Hindlimb muscle (tissue), 1 donor: ENCODE measurements around the gene MTHFD2L. TPM values are rescaled to one million over a fixed set of nuclear protein-coding genes. Genes with fewer than 3 reads are reported as not detected.
"Not testable (repeated sequence)": the region's sequence is repeated elsewhere in the genome, so short reads cannot be mapped to it uniquely, and the experiment has no call there.

Experiments used
- DNase-seq: peaks from one replicate; pipeline ENCODE4 v3.0.0-alpha.2; 2013
- polyA plus RNA-seq: library from polyadenylated mRNA; unstranded; fragments of 120-200 nt; gene quantifications from one replicate; pipeline ENCODE4 v1.2.1, GENCODE V29; 2013; ENCODE audit not compliant: insufficient read length

MTHFD2L gene
- 13.6 TPM for polyA plus RNA-seq

DNA sequence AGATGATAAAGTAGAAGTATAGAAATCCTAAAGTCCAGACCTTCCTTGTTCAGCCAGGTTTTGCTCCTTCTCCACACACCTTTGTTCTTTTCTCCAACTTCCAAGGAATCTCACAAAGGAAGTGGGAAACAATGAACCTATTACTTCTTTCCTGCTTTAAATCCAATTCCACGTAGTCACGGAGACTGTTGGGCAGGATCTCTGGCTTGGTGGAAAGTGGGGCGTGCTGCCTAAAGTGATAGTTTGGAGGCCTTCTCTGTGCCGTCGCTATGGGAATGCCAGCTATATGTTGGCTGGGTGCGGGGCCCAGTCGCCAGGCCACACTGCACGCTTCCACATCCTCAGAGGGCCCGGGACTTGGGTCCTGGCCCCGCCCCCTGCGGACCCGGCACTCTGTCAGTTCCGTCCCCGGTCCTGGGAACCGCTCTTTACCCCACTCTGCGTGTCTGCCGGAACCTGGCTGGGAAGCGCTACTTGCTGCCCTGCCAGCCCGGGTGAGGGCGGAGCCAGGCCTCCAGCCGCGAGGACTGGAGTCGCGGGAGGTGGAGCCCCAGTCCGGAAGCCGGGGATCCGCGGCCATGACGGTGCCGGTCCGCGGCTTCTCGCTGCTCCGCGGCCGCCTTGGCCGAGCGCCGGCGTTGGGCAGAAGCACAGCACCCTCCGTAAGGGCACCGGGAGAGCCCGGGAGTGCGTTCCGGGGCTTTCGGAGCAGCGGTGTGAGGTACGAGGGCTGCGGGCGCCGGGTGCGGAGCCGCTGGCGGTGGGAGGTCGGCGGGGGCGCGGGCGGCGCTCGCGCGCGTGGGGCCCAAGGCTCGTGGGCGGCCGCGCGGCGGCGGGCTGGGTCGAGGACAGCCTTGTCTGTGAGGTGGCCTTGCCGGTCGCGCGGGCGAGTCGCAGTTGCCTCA lies at the start of gene MTHFD2L:
TSS of gene MTHFD2L (plus strand) at position 558 of the 905 bp plus-strand sequence. CDS start at position 579, 21 bp downstream.
- DNase-seq, result peak; percentile 90

DNA sequence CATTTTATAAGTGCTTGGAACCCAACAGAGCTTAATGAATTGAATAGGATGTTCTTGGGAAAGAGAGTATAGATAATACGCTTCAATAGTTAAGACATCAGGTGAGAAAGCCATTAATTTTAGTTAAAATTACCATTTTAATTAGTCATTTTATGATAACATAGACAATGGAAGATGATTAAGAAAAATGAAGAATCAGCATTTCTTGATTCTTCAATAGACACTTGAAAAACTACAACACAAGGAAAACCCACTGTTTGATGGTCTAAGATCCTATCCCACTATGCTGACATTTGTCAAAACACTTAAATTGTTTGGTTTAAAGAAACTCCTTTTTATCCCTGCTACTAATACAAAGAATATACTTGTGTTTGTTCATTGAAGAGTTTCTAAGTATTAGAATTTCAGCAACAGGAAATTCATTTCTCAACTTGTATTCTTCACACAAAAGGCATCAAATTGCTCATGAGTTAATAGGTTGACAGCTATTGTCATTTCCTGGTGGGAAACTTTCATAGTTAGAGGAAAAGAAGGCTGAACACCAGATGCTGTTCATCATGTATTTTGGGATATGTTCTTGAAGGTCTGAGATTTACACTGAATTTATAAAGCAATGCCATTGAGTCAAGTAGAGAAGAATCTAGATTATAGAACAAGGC lies 49.3 kb upstream of the MTHFD2L start:
- no peak for DNase-seq

GRCh38 chr4:74109116-74109869 lies 48.6 kb upstream of the MTHFD2L start:
- no peak for DNase-seq

DNA sequence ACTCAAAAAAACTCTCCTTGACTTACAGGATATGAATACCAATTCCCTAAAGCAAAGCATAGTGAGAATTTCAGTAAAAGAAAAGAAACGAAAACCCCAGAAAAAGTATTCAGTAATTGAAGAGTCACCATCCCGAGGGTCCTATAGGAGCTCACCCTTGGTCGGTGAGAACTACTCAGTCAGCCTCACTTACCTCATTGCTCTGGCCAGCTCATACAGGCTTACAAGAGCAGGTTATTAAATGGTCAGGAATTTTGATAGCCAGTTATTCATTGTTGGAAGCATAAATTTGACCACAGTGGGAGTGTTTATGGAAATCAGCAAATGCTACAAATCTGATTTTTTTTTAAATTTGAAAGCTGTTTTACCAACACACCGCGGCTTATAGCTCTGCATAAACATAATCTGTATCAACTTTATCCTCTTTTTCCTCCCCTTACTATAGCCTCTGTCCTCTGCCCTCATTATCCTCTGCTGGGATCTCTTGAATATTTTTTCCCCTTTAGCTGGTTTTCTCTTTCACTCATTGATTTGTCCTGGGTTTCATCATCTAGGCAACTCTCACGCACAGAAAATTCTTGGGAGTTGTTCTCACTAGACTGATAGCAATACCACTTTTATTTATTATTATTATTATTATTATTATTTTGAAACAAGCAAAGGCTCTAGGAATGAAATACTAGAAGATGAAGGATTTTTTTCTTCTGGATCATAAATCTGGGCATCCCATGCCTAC lies 47.9 kb upstream of the MTHFD2L start:
- DNase-seq, result peak; percentile 40

GRCh38 chr4:74110670-74111069 lies 47.2 kb upstream of the MTHFD2L start:
- DNase-seq, result no peak

DNA sequence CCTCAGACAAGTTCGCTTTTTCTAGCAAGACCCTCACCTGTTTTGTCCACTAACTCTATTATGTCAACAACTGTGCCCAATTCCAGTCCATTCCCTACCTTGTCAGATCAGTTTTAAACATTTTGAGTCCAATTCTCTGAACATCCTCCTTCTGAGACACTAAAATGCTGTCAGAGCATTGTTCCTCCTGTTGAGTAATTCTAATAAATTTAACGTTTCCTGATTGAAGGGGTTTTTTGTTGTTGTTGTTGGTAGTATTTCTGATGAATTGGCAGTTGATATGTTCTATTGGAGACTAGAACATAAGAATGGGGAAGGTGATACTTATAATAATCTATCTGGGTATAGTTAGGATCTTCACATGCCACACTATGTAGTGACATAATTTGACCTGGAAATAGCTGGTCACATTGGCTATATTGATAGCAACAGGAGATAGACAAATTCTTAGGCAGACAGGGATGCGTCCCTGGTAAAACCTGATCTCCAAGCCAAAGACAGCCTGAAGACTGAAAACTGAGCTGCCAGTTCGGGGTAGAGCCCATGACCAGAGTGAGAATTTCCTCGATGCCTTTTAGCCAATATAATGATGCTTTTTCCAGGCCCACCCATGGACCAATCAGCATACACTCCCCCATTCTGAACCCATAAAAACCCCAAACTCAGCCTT lies 46.5 kb upstream of the MTHFD2L start:
- no peak for DNase-seq

DNA sequence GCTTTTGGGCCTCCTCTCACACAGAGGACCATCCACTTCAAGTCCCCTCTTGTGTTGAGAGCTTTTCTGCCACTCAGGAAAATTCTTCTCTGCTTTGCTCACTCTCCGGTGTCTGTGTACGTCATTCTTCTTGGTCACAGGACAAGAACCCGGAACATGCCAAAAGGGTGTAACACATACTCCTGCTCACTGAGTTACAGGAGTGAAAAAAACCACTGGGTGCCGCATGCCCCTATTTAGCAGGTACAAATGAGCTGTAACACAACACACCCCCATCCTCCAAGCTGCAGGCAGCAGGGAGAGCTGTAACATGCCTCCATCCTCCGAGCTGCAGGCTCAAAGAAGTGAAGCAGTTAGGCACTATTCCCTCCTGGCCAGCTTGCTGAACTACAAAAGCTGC lies 45.9 kb upstream of the MTHFD2L start:
- DNase-seq, result peak; percentile 38

GRCh38 chr4:74112399-74113105 lies 45.4 kb upstream of the MTHFD2L start:
- DNase-seq, result no peak

DNA sequence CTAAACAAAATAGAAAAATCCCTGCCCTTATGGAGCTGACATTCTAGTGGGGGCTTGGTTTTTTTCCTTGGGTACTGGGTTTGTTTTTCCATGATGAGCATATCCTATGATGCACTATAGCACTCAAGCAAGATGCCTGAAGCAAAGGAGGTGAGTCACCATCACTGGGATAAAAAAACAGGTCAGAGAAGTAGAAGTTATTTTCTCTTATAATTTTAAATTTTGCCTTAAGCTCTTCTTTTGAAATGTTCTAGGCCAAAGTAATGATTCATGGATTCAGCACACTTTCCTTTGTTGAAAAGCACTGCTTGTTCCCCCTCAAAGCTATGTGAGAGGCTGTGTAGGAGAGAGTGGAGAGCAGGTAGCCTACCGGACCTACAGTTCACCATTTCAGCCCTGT lies 43.7 kb upstream of the MTHFD2L start:
- DNase-seq, result no peak

GRCh38 chr4:74117024-74117534 lies 40.8 kb upstream of the MTHFD2L start:
- peak; percentile 90 for DNase-seq

DNA sequence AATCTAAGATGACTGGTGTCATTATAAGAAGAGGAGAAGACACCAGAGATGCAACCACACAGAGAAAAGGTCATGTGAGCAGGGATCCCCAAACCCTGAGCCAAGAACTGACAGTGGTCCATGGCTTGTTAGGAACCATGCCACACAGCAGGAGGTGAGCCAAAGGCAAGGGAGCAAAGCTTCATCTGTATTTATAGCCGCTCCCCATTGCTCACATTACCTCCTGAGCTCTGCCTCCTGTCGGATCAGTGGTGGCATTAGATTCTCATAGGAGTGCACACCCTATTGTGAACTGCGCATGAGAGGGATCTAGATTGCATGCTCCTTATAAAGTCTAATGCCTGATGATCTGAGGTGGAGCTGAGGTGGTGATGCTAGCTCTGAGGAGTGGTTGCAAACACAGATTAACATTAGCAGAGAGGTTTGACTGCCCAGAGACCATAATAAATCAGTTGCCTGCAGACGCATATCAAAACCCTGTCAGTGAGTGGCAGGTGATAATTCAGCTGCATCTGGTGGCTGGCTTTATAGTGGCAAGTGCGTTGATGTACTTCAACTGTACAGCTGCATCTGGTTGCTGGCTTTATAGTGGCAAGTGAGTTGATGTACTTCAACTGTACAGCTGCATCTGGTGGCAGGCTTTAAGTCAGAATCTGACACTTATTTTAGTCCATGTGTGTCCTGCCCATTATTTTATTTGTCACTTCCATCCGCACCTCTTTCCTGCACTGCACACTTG lies 39.1 kb upstream of the MTHFD2L start:
- no peak for DNase-seq

DNA sequence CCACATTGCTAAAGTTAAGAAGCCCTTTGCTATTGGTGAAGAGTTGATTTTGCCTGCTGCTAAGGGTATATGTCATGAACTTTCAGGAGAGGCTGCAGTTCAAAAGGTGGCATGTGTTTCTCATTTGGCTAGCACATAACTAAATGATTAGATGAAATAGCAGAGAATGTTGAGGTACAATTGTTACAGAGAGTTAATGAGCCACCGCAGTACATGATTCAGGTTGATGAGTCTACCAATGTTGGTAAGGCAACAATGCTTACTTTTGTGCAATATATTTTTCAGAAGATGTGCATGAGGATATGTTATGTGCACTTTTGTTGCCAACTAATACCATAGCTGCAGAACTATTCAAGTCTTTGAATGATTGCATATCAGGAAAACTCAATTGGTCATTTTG lies 37.8 kb upstream of the MTHFD2L start:
- no peak for DNase-seq

- no peak for DNase-seq
These were observed 36.0 kb upstream of the MTHFD2L start for GRCh38 chr4:74121643-74122579.

DNA sequence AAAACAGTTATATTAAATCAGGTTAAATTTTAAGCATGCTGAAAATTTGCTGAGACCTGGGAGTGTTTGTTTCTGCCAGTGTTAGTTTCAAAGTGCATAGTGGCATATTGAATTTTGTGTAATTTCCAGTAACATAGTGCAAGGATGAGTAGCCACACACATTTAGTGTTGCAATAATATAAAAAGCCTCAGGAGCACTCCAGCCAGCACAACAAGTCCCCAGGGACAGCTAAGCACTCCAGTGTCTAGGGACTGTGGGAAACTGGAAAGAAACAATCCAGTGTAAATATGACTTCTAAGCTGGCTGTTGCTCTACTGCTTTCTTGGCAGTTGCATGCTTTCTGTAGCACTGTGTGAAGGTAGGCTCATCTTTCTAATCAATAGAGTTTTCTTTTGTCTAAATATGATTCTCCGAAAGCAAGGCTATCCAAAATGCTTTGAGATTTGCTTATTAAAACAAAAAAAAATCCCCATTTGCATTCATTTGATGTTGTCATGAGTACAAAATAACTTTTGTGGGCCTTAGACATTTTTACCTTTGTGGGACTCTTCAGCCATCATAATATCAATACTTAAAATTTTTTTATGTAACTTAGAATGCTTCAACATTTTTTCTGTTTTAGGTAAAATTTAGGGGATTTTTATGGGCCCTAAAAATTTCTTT lies 34.7 kb upstream of the MTHFD2L start:
- no peak for DNase-seq

DNA sequence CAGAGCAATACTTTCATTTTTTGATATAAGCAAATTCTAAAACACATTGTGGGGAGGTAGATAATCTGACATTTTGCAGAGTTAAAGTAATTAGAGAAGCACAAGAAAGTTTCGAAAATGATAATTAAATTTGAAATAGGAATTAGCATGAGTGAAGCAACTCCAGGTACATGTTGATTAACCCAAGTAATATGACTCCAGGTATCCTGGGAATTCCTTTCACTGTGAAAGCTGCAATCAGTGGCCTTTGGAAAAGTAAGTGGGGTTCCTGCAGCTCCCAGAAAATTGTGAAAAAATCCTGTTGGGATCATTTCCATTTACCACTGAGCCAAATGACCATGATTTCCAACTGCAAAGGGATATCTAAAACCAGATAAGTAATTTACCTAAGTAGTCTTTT lies 32.9 kb upstream of the MTHFD2L start:
- DNase-seq, result no peak

GRCh38 chr4:74127745-74128144 lies 30.2 kb upstream of the MTHFD2L start:
- DNase-seq, result no peak

- not testable (repeated sequence) for DNase-seq
These were observed 27.1 kb upstream of the MTHFD2L start for GRCh38 chr4:74130843-74131242.

DNA sequence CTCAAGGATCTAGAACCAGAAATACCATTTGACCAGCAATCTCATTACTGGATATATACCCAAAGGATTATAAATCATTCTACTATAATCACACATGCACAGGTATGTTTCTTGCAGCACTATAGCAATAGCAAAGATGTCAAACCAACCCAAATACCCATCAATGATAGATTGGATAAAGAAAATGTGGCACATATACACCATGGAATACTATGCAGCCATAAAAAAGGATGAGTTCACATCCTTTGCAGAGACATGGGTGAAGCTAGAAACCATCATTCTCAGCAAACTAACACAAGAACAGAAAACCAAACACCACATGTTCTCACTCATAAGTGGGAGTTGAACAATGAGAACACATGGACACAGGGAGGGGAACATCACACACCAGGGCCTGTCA lies 25.7 kb upstream of the MTHFD2L start:
- not testable (repeated sequence) for DNase-seq
